Measurements from ENCODE around the gene C20orf96.

The C20orf96 gene

DNA sequence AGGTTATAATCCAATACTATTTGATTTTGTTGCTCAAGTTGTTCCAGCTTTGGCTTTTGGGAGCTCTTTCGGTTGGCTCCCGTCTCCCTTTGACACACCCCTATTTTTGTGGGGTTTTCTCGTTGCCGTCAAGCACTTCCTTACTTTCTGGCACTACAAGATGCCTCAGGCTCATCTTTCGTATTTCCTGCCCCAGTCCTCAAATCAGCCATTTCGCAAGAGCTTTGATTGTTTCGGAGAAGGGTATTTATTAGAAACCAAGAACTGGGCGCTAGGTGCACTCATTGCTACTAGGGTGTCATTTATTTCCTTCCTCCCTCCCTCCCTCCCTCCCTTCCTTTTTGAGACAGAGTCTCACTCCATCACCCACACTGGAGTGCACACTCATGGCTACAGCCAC, 21.5 kb upstream of the C20orf96 start:
- DNase-seq (ENCODE audit: low spot score), result no peak

DNA sequence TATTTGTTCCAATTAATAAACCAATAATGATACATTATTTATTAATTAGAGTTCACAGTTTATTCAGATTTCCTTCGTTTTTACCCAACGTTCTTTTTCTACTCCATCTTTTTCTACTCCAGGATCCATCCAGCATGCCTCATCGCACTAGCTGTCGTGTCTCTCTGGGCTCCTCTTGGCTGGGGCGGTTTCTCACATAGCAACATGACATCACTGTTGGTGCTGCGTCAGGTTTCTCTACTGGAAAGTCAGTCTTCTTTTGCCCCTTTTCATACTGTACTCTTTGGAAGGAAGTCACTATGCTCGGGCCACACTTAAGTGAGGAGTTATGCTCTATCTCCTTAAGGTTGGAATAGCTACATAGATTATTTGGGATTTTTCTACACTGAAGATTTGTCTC, 21.1 kb upstream of the C20orf96 start:
- DNase-seq (ENCODE audit: low spot score), result no peak

DNA sequence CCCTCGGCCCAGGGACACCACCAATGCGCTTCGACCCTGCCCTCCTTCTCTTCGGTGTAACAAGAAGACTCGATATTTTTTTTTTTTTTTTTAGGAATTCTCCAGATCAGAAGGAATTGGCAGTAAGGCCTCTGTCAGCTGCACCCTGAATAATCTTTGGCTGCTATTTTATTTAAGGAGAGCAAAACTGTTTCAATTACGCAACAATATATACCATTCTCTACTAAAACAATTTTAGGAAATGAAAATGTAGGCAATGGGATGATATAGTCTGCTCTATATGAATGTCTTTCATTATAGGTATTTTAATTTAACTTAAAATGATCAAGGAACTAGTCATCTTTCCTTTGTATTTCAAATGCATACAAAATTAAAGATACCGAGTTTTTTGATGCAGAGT, 20.1 kb upstream of the C20orf96 start:
- no peak for DNase-seq (ENCODE audit: low spot score)

DNA sequence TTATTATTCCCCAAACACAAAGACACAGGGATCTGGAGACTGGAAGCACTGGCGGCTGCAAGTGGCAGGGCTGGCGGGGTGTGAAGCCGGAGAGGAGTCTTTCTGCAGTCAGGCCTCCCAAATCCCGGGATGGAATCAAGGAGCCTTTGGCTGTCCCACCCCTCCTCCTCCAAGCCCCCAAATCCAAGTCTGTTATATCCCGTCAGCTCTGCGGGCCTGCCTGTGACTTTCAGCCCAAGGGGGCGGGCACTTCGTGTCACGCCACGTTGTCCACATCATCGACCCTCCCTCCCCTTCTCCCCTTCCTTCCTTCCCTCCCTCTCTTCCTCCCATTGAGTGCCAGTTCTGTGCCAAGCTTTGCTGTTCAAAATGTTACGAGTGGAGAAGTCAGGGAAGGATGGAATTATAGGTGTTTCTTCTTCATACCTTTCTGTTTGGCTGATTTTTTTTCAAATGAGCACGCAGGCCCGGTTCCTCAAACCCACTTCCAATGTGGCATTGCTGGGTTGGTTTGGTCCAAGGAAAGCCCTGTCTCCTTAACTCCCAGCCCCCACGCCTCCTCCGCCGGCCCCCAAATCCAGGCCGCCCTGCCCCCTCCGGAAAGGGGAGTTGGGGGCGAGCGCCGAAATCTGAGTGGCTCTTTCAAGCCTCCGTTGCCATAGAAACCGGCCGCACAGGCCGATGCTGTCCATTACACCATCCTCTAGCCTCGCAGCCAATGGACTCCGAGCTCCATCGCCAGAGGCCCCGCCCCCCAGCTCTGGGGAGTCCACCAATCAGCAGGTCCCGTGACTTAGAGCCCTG, 19.5 kb upstream of the C20orf96 start:
- DNase-seq (ENCODE audit: low spot score), result peak; percentile 93

DNA sequence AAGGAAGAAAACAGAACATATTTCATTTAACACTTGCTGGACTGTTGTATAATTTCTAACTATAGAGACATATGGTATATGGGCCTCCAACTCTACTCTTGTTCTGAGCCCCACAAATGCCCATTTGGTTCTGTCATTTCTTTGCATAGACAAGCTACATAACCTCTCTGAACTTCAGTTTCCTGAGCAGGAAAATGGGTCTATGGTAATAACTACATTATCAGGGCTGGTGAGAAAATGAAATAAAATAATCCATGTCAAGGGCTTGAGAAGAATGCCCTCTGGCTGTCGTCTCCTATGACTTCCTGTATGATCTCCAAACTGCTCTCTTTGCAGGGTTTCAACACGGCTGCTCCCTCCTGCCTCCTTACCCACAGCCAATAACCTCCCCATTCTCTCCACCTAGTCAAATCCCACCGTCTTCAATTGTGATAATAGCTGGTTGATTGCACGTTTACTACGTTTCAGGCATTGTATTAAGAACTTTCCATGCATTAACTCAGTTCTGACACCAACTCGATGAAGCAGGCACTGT, 18.8 kb upstream of the C20orf96 start:
- no peak for DNase-seq (ENCODE audit: low spot score)

DNA sequence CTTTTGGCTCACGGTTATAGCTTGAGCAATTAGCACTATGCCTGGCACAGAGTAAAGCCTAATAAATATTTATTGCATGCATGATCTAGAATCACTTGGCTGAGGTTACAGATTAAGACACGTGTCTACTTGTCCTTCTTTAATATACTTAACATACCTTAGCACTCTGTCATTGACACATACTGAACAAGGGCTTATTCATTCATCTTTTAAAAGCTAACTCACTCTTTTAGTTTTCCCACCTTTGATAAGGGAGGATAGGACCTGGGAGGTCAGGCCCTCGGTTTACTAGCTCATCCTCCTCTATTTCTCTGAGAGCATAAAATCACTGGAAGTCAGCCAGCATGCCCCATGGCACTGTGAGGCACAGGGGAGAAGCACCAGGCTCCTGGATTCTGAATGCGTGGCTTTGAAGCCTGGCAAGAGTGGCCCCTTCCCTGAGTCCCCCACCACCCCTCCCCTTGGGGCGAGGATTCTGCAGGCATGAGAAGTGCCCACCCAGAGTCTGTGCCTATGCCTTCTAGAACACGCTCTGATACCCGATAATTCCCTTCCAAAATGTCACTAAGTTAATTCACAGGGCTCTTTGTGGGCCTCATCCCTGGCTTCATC, 18.0 kb upstream of the C20orf96 start:
- DNase-seq (ENCODE audit: low spot score), result no peak

DNA sequence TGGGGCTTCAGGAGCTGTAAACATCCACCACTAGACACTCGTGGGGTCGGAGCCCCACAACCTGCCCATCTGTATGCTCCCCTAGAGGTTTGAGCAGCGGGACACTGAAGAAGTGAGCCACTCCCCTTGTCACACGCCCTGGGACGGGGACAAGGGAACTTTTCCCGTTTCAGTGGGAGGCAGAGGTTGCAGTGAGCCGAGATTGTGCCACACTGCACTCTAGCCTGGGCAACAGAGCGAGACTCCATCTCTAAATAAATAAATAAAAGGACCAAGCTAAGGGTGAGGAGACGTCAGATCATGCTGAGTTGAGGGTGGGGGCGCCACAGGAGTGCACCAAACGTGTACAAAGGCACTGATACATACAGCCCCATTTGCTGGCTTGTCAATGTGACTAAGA, 15.2 kb upstream of the C20orf96 start:
- no peak for DNase-seq (ENCODE audit: low spot score)

DNA sequence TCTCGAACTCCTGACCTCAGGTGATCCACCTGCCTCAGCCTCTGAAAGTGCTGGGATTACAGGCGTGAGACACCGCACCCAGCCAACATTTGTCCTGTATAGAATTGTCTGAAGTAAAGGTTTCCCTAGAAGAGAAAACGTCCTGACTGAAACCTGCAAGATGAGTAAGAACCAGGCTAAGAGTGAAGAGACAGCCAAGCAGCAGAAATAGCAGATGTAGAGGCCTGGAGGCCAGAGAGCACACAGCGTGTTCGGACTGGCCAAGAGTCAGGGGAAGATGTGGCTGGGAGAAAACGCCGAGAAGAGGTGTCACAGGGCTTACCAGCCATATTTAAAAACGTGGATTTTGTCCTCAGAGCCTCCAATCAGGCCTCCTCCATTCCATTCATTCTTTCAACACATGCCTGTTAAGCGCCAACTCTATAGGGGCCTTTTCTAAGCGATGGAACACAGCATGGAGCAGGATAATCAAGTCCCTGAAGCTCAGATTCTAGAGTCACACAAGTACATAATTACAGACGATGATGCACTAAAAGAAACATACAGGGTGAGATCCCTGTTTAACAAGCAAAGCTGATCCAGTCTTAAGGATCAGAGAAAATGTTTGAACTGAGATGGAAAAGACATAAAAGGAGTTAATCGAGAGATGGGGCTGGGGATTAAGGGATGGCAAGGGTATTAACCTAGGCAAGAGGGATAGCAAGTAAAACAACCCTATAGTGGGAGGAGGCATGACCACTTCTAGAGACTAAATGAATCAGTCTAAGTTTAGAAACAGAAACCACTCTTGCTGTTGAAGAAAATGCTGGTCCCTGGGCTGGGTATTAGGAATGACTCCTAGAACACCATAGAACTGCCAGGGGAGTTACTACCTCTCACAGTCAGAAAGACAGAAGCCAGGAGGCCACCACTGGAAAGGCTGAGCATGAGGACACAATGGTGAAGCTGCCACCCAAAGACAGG, 11.6 kb upstream of the C20orf96 start:
- DNase-seq (ENCODE audit: low spot score), result no peak

DNA sequence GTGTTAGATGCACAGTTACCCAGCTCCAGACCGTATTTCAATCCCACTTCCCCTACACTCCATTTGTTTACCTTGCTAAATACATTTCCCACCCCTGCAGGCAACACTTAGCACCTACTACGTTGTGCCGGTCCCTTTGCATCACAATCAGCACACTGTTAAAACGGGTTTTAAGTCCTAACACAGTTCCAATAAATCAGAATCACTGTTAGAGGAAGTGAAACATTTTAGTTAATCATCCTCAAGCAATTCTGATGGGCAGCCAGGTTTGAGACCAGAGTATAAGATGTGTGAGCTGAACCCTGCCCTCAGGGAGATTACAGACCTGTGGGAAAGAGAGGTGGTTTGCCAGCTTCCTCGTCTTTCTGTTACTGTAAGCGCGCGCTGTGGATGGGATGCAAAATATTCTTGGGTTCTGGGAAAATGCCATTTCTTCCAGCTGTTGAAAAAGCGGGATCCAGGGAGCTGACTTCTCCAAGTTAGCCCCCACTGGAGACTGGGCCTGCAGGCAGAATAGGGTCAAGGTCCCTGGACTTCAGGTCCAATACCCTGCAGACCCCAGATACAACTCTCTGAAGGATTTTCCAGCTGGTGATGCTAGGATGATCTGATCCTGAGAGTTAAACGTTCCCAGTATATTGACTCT, 9.9 kb upstream of the C20orf96 start:
- DNase-seq (ENCODE audit: low spot score), result no peak

DNA sequence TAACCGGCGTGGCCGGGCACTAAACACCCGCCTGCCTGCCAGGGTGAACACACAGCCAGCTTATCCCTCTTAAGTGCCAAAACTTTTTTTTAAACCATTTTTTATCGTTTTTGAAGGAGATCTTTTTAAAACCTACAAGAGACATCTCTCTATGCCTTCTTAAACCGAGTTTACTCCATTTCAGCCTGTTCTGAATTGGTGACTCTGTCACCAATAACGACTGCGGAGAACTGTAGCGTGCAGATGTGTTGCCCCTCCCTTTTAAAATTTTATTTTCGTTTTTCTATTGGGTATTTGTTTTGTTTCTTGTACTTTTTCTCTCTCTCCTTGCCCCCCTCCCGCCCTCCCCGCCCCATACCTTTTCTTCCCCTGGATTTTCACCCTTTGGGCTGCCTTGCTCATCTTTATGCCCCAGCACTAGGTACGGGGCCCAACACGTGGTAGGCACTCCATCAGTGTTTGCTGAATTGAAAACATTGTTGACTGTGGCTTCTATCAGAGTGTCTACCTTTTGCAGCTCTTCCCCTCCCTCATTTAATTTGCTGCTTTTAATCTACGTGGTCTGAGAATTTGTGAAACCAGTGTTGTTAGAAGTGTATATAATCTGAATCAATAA, 8.3 kb upstream of the C20orf96 start:
- DNase-seq (ENCODE audit: low spot score), result no peak

DNA sequence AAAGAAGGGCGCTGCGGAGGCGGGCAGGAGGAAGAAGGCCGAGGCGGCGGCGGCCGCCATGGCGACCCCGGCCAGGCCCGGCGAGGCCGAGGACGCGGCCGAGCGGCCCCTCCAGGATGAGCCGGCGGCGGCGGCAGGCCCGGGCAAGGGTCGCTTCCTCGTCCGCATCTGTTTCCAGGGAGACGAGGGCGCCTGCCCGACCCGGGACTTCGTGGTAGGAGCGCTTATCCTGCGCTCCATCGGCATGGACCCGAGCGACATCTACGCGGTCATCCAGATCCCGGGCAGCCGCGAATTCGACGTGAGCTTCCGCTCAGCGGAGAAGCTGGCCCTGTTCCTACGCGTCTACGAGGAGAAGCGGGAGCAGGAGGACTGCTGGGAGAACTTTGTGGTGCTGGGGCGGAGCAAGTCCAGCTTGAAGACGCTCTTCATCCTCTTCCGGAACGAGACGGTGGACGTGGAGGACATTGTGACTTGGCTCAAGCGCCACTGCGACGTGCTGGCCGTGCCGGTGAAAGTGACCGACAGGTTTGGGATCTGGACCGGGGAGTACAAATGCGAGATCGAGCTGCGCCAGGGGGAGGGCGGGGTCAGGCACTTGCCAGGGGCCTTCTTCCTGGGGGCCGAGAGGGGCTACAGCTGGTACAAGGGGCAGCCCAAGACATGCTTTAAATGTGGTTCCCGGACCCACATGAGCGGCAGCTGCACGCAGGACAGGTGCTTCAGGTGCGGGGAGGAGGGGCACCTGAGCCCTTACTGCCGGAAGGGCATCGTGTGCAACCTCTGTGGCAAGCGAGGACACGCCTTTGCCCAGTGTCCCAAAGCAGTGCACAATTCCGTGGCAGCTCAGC, 7.6 kb upstream of the C20orf96 start:
- DNase-seq (ENCODE audit: low spot score), result peak; percentile 39

DNA sequence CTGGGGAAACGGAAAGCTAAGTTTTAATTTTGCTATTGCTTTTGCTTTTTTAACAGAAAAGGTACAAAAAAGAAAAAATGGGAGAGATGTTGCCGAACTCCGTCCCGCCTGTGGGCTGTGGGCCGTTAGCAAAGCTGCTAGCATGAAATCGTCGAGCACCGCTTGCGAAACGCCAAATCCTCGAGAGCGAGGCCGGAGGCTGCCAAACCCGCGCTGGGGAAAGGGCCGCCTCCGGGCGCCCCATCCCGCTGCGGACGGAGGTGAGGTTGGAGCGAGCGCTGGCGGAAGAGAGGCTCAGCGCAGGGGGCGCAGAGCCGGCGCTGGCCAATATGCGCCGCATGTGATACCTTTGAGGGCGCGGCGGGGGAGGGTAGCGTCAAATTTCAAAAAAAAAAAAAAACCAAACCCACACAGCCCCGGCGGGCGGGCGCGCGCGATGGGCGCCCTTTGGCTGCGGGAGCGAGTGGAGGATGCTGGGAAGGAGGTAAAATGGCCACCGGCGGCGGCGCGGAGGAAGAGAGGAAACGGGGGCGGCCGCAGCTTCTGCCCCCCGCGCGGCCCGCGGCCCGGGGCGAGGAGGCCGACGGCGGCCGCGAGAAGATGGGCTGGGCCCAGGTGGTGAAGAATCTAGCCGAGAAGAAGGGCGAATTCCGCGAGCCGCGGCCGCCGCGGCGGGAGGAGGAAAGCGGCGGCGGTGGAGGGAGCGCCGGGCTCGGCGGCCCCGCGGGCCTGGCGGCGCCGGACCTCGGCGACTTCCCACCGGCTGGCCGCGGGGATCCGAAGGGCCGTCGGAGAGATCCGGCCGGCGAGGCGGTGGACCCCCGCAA, 6.8 kb upstream of the C20orf96 start, which contains the start of gene ZCCHC3:
ZCCHC3 (plus strand) TSS at position 473 of the 827 bp plus-strand sequence; CDS start at position 490, 17 bp downstream.
- DNase-seq (ENCODE audit: low spot score), result peak; percentile 59

DNA sequence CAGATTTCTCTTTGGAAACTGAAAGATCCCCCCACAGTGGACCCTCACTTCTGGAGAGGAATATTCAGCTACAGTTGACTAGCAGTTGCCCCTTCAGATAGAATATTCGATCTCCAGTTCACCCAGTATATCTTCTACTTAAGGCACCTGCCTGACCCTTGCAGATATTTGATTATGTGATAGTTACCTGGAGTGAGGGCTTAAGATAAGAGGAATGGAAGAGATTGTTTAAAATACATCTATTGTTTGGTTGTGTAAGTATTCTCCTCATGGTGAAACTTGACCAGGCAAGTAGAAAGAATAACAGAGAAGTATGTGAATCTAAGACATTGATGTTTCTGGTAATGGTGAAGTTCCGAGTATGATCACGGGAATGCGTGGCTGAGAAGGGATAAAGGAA, 5.3 kb upstream of the C20orf96 start:
- no peak for DNase-seq (ENCODE audit: low spot score)

DNA sequence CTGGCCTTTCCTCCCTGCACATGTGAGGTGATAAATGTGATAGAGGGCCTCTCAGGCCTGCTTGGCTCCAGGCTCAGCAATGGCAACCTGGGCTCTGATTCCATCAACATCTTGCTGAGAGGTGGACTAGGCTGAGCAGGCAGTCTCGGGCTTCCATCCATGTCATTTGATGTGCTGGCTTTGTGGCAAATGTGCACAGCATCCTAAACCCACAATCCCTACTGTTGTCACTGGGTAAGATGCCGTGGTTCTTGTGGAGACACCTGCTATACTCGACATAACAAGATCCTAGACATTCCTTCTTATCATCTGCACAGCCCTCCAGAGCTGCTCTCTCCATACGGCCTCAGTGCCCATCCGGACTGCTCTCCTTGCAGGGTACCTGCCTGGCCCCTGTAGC, 4.1 kb upstream of the C20orf96 start:
- DNase-seq (ENCODE audit: low spot score), result no peak

DNA sequence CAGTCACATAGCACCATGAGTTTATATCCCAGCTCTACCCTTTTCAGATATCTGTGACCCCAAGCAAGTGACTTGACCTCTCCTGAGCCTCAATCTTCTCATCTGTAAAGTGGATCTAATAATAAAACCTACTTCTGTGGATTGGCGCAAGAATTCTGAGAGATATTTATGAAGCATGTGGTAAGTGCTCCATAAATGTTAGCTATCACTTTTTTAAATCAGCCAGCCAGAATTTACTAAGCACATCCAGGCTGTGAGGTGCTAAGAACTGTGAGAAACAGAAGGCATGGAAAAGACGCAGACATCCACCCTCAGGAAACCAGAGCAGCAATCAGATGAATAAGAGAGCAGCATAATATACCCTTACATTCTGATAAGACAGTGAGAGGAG, 862 bp downstream of the C20orf96 start:
- DNase-seq (ENCODE audit: low spot score), result no peak

DNA sequence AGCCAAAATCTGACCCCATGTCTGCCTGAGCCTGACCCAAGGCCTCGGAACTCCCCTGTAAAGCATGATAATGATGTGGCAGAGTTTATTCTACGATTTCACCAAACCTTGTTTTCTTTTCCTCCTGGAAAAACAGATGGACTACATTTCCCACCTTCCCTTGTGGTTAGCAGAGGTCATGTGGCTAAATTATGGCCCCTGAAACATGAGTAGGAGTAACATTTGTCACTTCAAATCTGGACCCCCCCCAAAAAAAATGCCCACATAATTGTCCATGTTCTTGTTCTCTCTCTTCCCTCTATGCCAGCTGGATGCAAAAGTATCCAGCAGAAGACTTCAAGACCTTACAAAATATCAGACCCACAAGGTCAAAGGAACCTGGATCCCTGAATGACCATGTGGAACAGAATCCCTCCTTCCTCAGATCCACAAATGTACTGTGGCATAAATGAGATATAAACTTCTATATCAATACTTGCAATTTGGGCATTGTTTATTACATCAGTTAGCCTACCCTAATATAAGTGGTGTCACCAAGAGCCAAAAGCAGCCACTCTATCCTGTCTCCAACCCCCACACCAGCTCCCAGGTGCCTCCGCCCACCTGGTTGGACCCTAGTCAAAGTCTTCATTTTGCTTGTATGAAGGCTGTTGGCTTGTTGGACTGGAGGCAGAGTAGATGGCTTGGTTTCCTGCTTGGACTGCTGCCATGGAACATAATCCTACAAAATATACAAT, 1.4 kb downstream of the C20orf96 start:
- no peak for DNase-seq (ENCODE audit: low spot score)

DNA sequence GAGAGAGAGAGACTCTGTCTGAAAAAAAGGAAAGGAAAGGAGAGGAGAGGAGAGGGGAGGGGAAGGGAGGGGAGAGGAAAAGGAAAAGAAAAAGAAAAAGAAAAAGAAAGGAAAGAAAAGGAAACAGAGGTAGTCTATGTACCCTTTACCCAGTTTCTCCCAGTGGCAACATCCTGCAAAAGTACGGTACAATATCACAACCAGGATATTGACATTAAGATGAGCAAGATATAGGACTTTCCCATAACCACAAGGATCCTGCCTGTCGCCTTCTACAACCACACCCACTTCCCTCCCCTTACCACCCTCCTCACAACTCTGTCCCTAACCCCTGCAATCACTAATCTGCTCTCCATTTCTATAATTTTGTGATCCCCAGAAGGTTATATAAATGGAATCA, 4.0 kb downstream of the C20orf96 start:
- DNase-seq (ENCODE audit: low spot score), result no peak

DNA sequence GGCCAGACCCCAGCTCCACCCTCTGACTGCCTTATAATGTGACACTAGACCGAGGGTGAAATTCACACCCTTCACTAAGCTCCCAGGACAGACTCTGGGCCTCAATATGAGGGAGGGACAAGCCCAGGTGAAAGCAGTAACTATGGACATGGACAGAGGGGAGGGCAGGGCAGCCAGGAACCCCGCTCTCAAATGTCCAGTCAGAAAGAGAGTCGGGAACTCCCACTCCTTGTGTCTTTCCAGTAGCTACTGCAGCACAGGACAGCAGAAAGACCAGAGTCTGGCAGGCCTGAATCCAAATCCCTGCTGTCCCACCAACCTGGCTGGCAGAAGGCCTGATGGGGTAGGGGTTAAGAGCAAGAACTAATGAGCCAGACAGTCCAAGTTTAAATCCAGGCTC, 6.4 kb downstream of the C20orf96 start:
- DNase-seq (ENCODE audit: low spot score), result no peak
